Left ventricle myocardium inferior (tissue), 1 donor: ENCODE data around the gene HES2. TPM values are rescaled to one million over a fixed set of nuclear protein-coding genes. Genes with fewer than 3 reads are reported as not detected.

Experiments
- DNase-seq: peaks from one replicate; pipeline ENCODE4 v3.0.0-alpha.2; 2020
- H3K27ac ChIP-seq: fragments of 200-600 bp; replicated peaks from 2 replicates; pipeline ENCODE4 v1.8.0; 2021
- H3K27me3 ChIP-seq: fragments of 200-600 bp; 2 replicates; pipeline ENCODE4 v1.8.0; 2021; ENCODE audit warnings: low read depth
- H3K36me3 ChIP-seq: fragments of 200-600 bp; 2 replicates; pipeline ENCODE4 v1.8.0; 2021
- H3K4me1 ChIP-seq: fragments of 200-600 bp; 2 replicates; pipeline ENCODE4 v1.8.0; 2021
- H3K4me3 ChIP-seq: fragments of 200-600 bp; 2 replicates; pipeline ENCODE4 v1.8.0; 2021; ENCODE audit warnings: mild to moderate bottlenecking, moderate library complexity
- H3K9me3 ChIP-seq: fragments of 200-600 bp; replicated peaks from 2 replicates; pipeline ENCODE4 v1.8.0; 2021
- intact Hi-C: fragments of 100-400 bp; cut with micrococcal nuclease; formaldehyde crosslinking; loops from one replicate; pipeline ENCODE4 v1.11.0; 2022
- total RNA-seq: library from RNA; stranded (reverse); fragmentation: NEBNext Ultra II Directional; extraction: Animal tissue kit (Norgen Biotek cat#: 25700); gene quantifications from one replicate; pipeline ENCODE4 v1.2.1, GENCODE V29; 2021
- TF ChIP-seq, protein P1 (sequence below): fragments of 200-600 bp; IDR thresholded peaks from 2 replicates; pipeline ENCODE4 v1.8.0; 2021; ENCODE audit warnings: antibody characterized with exemption, mild to moderate bottlenecking, borderline replicate concordance
- donor health status: DM: no; HTN: yes; CAD: no; lungs with severe emphysema.

Gene HES2
- total RNA-seq, 1 donor from 2014 or later = not detected

DNA sequence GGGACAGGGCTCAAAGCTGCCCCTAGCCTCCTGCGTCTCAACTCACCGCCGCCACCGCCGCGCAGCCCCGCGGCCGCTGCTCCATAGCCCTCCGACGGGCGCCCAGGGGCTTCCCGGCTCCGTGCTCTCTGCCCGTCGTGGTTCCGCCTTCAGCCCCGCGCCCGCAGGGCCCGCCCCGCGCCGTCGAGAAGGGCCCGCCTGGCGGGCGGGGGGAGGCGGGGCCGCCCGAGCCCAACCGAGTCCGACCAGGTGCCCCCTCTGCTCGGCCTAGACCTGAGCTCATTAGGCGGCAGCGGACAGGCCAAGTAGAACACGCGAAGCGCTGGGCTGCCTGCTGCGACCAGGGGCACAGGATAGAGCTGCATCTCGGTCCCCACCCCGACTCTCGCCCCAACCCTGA, 46.3 kb upstream of the HES2 start, which contains the start of gene TNFRSF25:
TSS of gene TNFRSF25 (minus strand) at position 151 of the 400 bp plus-strand sequence. CDS start at position 85, 66 bp downstream.
- peaks cover 56% of the 10 kb centered on the region for H3K36me3 ChIP-seq
- TF ChIP-seq, protein P1, sequence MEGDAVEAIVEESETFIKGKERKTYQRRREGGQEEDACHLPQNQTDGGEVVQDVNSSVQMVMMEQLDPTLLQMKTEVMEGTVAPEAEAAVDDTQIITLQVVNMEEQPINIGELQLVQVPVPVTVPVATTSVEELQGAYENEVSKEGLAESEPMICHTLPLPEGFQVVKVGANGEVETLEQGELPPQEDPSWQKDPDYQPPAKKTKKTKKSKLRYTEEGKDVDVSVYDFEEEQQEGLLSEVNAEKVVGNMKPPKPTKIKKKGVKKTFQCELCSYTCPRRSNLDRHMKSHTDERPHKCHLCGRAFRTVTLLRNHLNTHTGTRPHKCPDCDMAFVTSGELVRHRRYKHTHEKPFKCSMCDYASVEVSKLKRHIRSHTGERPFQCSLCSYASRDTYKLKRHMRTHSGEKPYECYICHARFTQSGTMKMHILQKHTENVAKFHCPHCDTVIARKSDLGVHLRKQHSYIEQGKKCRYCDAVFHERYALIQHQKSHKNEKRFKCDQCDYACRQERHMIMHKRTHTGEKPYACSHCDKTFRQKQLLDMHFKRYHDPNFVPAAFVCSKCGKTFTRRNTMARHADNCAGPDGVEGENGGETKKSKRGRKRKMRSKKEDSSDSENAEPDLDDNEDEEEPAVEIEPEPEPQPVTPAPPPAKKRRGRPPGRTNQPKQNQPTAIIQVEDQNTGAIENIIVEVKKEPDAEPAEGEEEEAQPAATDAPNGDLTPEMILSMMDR = no peak
- no peaks in the 10 kb centered on the region for H3K9me3 ChIP-seq
- intact Hi-C loops = no loop called here
- H3K27me3 ChIP-seq = peaks cover 21% of the 10 kb centered on the region
- peaks cover 23% of the 10 kb centered on the region for H3K4me1 ChIP-seq
- no peak for DNase-seq
- peak within 1 kb of the TSS; percentile 14 for H3K4me3 ChIP-seq
- H3K27ac ChIP-seq = peak within 1 kb of the TSS; percentile 2

- intact Hi-C loops = no loop called here
- Histone ChIP-seq H3K27ac (no peak overlapping the region), H3K36me3 (peaks cover 52% of the 10 kb centered on the region), H3K4me1 (peaks cover 28% of the 10 kb centered on the region), H3K27me3 (peaks cover 26% of the 10 kb centered on the region), H3K4me3 (peak overlapping the region; percentile 14), H3K9me3 (no peaks in the 10 kb centered on the region)
- TF ChIP-seq, protein P1 = no peak
- DNase-seq = no peak
These were observed 45.8 kb upstream of the HES2 start for GRCh38 chr1:6465461-6466005.

GRCh38 chr1:6464915-6465314, 45.2 kb upstream of the HES2 start:
- H3K9me3 ChIP-seq = no peaks in the 10 kb centered on the region
- H3K36me3 ChIP-seq = peaks cover 45% of the 10 kb centered on the region
- H3K4me1 ChIP-seq = peaks cover 34% of the 10 kb centered on the region
- TF ChIP-seq, protein P1 = no peak
- H3K27me3 ChIP-seq = peaks cover 32% of the 10 kb centered on the region
- intact Hi-C loops = no loop called here
- peak overlapping the region; percentile 2 for H3K27ac ChIP-seq
- no peak for DNase-seq
- no peak overlapping the region for H3K4me3 ChIP-seq

- TF ChIP-seq, protein P1 = peak; percentile 44
- peaks cover 41% of the 10 kb centered on the region for H3K36me3 ChIP-seq
- H3K9me3 ChIP-seq = no peaks in the 10 kb centered on the region
- intact Hi-C loops = no loop called here
- H3K27ac ChIP-seq = peak overlapping the region; percentile 16
- peaks cover 37% of the 10 kb centered on the region for H3K4me1 ChIP-seq
- H3K27me3 ChIP-seq = peaks cover 36% of the 10 kb centered on the region
- peak; percentile 79 for DNase-seq
- H3K4me3 ChIP-seq = no peak overlapping the region
These were observed 44.8 kb upstream of the HES2 start for GRCh38 chr1:6464514-6464836.

- Histone ChIP-seq H3K4me1 (peaks cover 37% of the 10 kb centered on the region), H3K4me3 (no peak overlapping the region), H3K27ac (no peak overlapping the region), H3K36me3 (peaks cover 28% of the 10 kb centered on the region), H3K9me3 (no peaks in the 10 kb centered on the region), H3K27me3 (peaks cover 50% of the 10 kb centered on the region)
- no peak for DNase-seq
- TF ChIP-seq, protein P1 = no peak
- intact Hi-C loops = no loop called here
These were observed 43.3 kb upstream of the HES2 start for GRCh38 chr1:6463120-6463412.
